Keratinocyte (primary cell): Measurements from ENCODE around the gene TM9SF1.

Source experiments
- CTCF ChIP-seq, 3 experiments: IDR thresholded peaks in 1 of 3; conservative IDR thresholded peaks in 1 of 3; optimal IDR thresholded peaks in 1 of 3; 2 replicates in 2 of 3; 3 replicates in 1 of 3; pipeline versions ENCODE3 to v1.5.1; 2011; ENCODE audit warnings: low read length in 3 of 3, mild to moderate bottlenecking in 3 of 3, moderate library complexity in 2 of 3, control low read depth in 1 of 3, inconsistent platforms in 1 of 3; ENCODE audit not compliant: insufficient read depth in 2 of 3; ENCODE audit errors: extremely low read depth in 1 of 3
- EZH2 ChIP-seq: IDR thresholded peaks from one replicate; pipeline ENCODE4 v1.6.1; 2012; ENCODE audit warnings: inconsistent platforms, mild to moderate bottlenecking, low read length, moderate library complexity

- TF ChIP-seq CTCF (optimal IDR thresholded peaks at IDR 0.05 in 1 of 3, IDR thresholded peaks at IDR 0.05 in 1 of 3, conservative IDR thresholded peaks at IDR 0.05 in 1 of 3; ENCODE audit: extremely low read depth in 1 of 3, insufficient read depth in 2 of 3, low read length in 3 of 3) (no peak), EZH2 (no peak)
These were observed 41.6 kb upstream of the TM9SF1 start for GRCh38 chr14:24236689-24237462.
